GM12878 (cell line): ENCODE data around the gene VNN1. TPM values are rescaled to one million over a fixed set of nuclear protein-coding genes. Genes with fewer than 3 reads are reported as not detected.

ENCODE experiments used
- ATAC-seq: fragments of 200-7000 bp; cut with Tn5 transposase; 3 replicates; pipeline ENCODE4 v1.9.1; 2020; ENCODE audit warnings: mild to moderate bottlenecking, moderate library complexity
- BruUV-seq: library from RNA; stranded (reverse); fragments of 400-500 nt; replicated peaks from 2 replicates; lab custom pipeline; 2021; lab: Mats Ljungman, UMichigan
- CTCF ChIA-PET: fragments of 300-600 bp; sonication (Branson Sonifier 250); formaldehyde crosslinking; extraction: SDS; loops from one replicate; lab custom pipeline; 2021; ENCODE audit warnings: inconsistent platforms; lab: Yijun Ruan, JAX
- POLR2A ChIA-PET: fragments of 350-600 bp; formaldehyde crosslinking; extraction: SDS; loops from one replicate; lab custom pipeline; 2021; ENCODE audit warnings: inconsistent platforms; lab: Charles Lee
- RAD21 ChIA-PET: fragments of 300-600 bp; sonication (Branson Sonifier 250); formaldehyde crosslinking; loops from one replicate; lab custom pipeline; 2023; ENCODE audit warnings: antibody characterized with exemption; ENCODE audit not compliant: unreplicated experiment; lab: Charles Lee
- SMC1A ChIA-PET: fragments of 300-600 bp; sonication (Branson Sonifier 250); formaldehyde crosslinking; loops from one replicate; lab custom pipeline; 2023; ENCODE audit not compliant: unreplicated experiment, uncharacterized antibody; lab: Charles Lee
- DNase-seq: peaks from one replicate; pipeline ENCODE4 v3.0.0-alpha.2; 2011; ENCODE audit warnings: low read depth, low spot score
- FAIRE-seq: peaks from 3 replicates; lab custom pipeline; 2011; peaks lifted over from hg19 to GRCh38; lab: Jason Lieb, UNC
- H2AFZ ChIP-seq: 2 replicates; pipeline ENCODE4 v1.6.0; 2011; ENCODE audit warnings: low read depth, low read length, control low read depth; ENCODE audit not compliant: control insufficient read depth
- H3K27ac ChIP-seq: 2 replicates; pipeline ENCODE4 v1.5.1; 2011; ENCODE audit warnings: control low read depth; ENCODE audit not compliant: control insufficient read depth, insufficient read depth
- H3K27me3 ChIP-seq, 2 experiments: replicated peaks in 1 of 2; 2 replicates each; pipeline versions ENCODE4 v1.6.0 to v1.6.1; 2011; ENCODE audit warnings: low read length in 1 of 2; ENCODE audit not compliant: control insufficient read depth in 2 of 2, insufficient read depth in 2 of 2
- H3K36me3 ChIP-seq, 2 experiments: 2 replicates each; pipeline ENCODE4 v1.5.1; 2011; ENCODE audit warnings: low read length in 1 of 2; ENCODE audit not compliant: control insufficient read depth in 2 of 2, insufficient read depth in 2 of 2
- H3K4me1 ChIP-seq: 2 replicates; pipeline ENCODE4 v1.6.1; 2011; ENCODE audit warnings: mild to moderate bottlenecking, low read length, moderate library complexity, mixed read lengths; ENCODE audit not compliant: control insufficient read depth, insufficient read depth
- H3K4me2 ChIP-seq: 2 replicates; pipeline ENCODE4 v1.6.0; 2011; ENCODE audit warnings: control low read depth; ENCODE audit not compliant: control insufficient read depth, insufficient read depth
- H3K4me3 ChIP-seq: fragments of 200-600 bp; sonication (generic); 2 replicates; pipeline ENCODE4 v1.5.1; 2016
- H3K79me2 ChIP-seq: 2 replicates; pipeline ENCODE4 v1.6.0; 2011; ENCODE audit warnings: low read length; ENCODE audit not compliant: control insufficient read depth, insufficient read depth
- H3K9ac ChIP-seq: 2 replicates; pipeline ENCODE4 v1.8.0; 2011; ENCODE audit warnings: low read length, control low read depth, mixed read lengths; ENCODE audit not compliant: control insufficient read depth, insufficient read depth
- H3K9me3 ChIP-seq: replicated peaks from 3 replicates; pipeline ENCODE4 v1.5.1; 2011; ENCODE audit warnings: mild to moderate bottlenecking, low read length; ENCODE audit not compliant: control insufficient read depth, insufficient read depth
- H4K20me1 ChIP-seq: 2 replicates; pipeline ENCODE4 v1.6.0; 2011; ENCODE audit not compliant: control insufficient read depth, insufficient read depth
- BCL11A ChIP-seq: IDR thresholded peaks from 2 replicates; pipeline ENCODE4 v1.6.1; 2011; ENCODE audit warnings: low read depth, low read length
- CBFB ChIP-seq: IDR thresholded peaks from 2 replicates; pipeline ENCODE4 v1.6.1; 2016; ENCODE audit warnings: antibody characterized with exemption, low read depth
- CEBPB ChIP-seq, 2 experiments: fragments of 150-350 bp in 1 of 2; IDR thresholded peaks; 2 replicates each; pipeline ENCODE4 v1.6.1; 2012 to 2014; ENCODE audit warnings: low read depth in 2 of 2, low read length in 2 of 2, borderline replicate concordance in 1 of 2, inconsistent platforms in 1 of 2
- EED ChIP-seq: sonication (generic); IDR thresholded peaks from 2 replicates; pipeline ENCODE4 v1.6.1; 2016; ENCODE audit warnings: antibody characterized with exemption, low read depth
- GABPA ChIP-seq: IDR thresholded peaks from 2 replicates; pipeline ENCODE4 v1.6.1; 2014; ENCODE audit warnings: antibody characterized with exemption, low read depth, mild to moderate bottlenecking, inconsistent platforms
- JUNB ChIP-seq: IDR thresholded peaks from 2 replicates; pipeline ENCODE4 v1.6.1; 2016; ENCODE audit warnings: antibody characterized with exemption, mild to moderate bottlenecking
- MEF2A ChIP-seq: IDR thresholded peaks from 2 replicates; pipeline ENCODE4 v1.6.1; 2011; ENCODE audit warnings: low read depth, mild to moderate bottlenecking, low read length, moderate library complexity; ENCODE audit not compliant: insufficient read depth
- MTA3 ChIP-seq: IDR thresholded peaks from 2 replicates; pipeline ENCODE4 v1.6.1; 2012; ENCODE audit warnings: low read length, inconsistent platforms, borderline replicate concordance
- POU2F2 ChIP-seq: IDR thresholded peaks from 3 replicates; pipeline ENCODE4 v1.6.1; 2011; ENCODE audit warnings: low read depth, mild to moderate bottlenecking, low read length, borderline replicate concordance
- PRDM15 ChIP-seq: fragments of 450-650 bp; formaldehyde crosslinking; IDR thresholded peaks from 2 replicates; pipeline ENCODE4 v1.4.0; 2020; ENCODE audit warnings: mild to moderate bottlenecking, moderate library complexity
- RAD51 ChIP-seq: fragments of 450-650 bp; IDR thresholded peaks from 2 replicates; pipeline ENCODE4 v1.6.1; 2016; ENCODE audit warnings: moderate library complexity, mild to moderate bottlenecking, inconsistent platforms
- RUNX3 ChIP-seq: IDR thresholded peaks from 2 replicates; pipeline ENCODE4 v1.6.1; 2012; ENCODE audit warnings: low read length, inconsistent platforms
- SIN3A ChIP-seq: IDR thresholded peaks from 2 replicates; pipeline ENCODE4 v1.6.1; 2012; ENCODE audit warnings: low read depth, low read length, improper control_type of control experiment
- ZNF24 ChIP-seq: fragments of 450-650 bp; IDR thresholded peaks from 2 replicates; pipeline ENCODE4 v1.6.1; 2017; ENCODE audit warnings: antibody characterized with exemption, mild to moderate bottlenecking
- ZNF622 ChIP-seq: fragments of 450-650 bp; IDR thresholded peaks from 2 replicates; pipeline ENCODE4 v1.6.1; 2017; ENCODE audit warnings: mild to moderate bottlenecking, inconsistent platforms
- WGBS: methylation state at CpG from one replicate; pipeline ENCODE4 v1.1.6; 2016; ENCODE audit warnings: low lambda C conversion rate; ENCODE audit not compliant: insufficient replicate concordance, insufficient coverage; ENCODE audit errors: missing lambda C conversion rate; 5-methylcytosine and 5-hydroxymethylcytosine counted together
- in situ Hi-C: fragments of 300-500 bp; cut with MboI; formaldehyde crosslinking; loops from 9 replicates; pipeline ENCODE4 v1.14.3; 2018; ENCODE audit warnings: mixed read lengths
- intact Hi-C: fragments of 100-400 bp; cut with micrococcal nuclease; formaldehyde crosslinking; loops from one replicate; pipeline ENCODE4 v1.14.2; 2022; ENCODE audit not compliant: unreplicated experiment
- polyA plus RNA-seq, 11 experiments: library from polyadenylated mRNA; depleted of rRNA in 4 of 11; unstranded in 6 of 11; stranded (reverse) in 5 of 11; fragments of >200 nt; fragmentation: Nextera tagmentation in 4 of 11; fragmentation: Illumina TruSeq in 1 of 11; extraction: Ambion mirVana in 4 of 11; extraction: Trizol in 1 of 11; gene quantifications; 1 replicate in 1 of 11; 2 replicates in 10 of 11; pipeline versions ENCODE4 v1.2.1 to v1.2.3, GENCODE V29; 2011 to 2016; ENCODE audit warnings: inconsistent platforms in 2 of 11, missing spikeins in 2 of 11, low read depth in 1 of 11
- total RNA-seq, 4 experiments: library from RNA; depleted of rRNA in 3 of 4; stranded (reverse); fragments of >200 nt in 3 of 4; fragmentation: Illumina TruSeq in 1 of 4; extraction: Trizol in 1 of 4; gene quantifications; 2 replicates each; pipeline versions ENCODE4 v1.2.1 to v1.2.3, GENCODE V29; 2013 to 2021

The VNN1 gene
- total and polyA plus RNA-seq, 10 of the 15 experiments (the other 5 are each of a cell fraction or from before 2014, with no cell fraction given), result not detected

GRCh38 chr6:132725947-132726607 is 12.2 kb upstream of the VNN1 start:
- no peaks in the 10 kb centered on the region for H3K27me3 ChIP-seq
- ChIA-PET RAD21 (no interaction called here), POLR2A (no interaction called here), SMC1A (no interaction called here), CTCF (no interaction called here)
- no peaks in the 10 kb centered on the region for H3K9me3 ChIP-seq
- TF ChIP-seq PRDM15 (CRISPR knock-in tag), result no peak
- TF ChIP-seq JUNB, result no peak
- no peak for TF ChIP-seq SIN3A
- no peak for TF ChIP-seq ZNF622
- TF ChIP-seq POU2F2, result 0 out of 3 replicates have a peak, but pooled peaks have one; percentile 33
- TF ChIP-seq EED, result no peak
- no peak for TF ChIP-seq BCL11A
- TF ChIP-seq CEBPB (IDR thresholded peaks at IDR 0.05; ENCODE audit: borderline replicate concordance in 1 of 2, low read depth in 2 of 2, low read length in 2 of 2), result no peak
- no peak for TF ChIP-seq MTA3
- 0 out of 2 replicates have a peak, but pooled peaks have one; percentile 9 for TF ChIP-seq RUNX3
- TF ChIP-seq GABPA, result no peak
- no peak for TF ChIP-seq RAD51
- TF ChIP-seq MEF2A, result no peak
- no peak for TF ChIP-seq CBFB
- TF ChIP-seq ZNF24, result no peak
- no TSS peak for BruUV-seq
- peak overlapping the region; percentile 18; the same call in 1 of the 2 replicates for H3K4me2 ChIP-seq
- 0 out of 2 replicates have a peak overlapping the region, but pooled peaks have one; percentile 8 for H2AFZ ChIP-seq
- H4K20me1 ChIP-seq, result no peaks in the 10 kb centered on the region
- ATAC-seq (peak; percentile 59), FAIRE-seq (no peak), DNase-seq (no peak)
- no peak overlapping the region for H3K9ac ChIP-seq
- in situ Hi-C loops (no loop called here), intact Hi-C loops (no loop called here)
- peaks cover 7% of the 10 kb centered on the region; the same call in 1 of the 2 replicates for H3K4me1 ChIP-seq
- H3K36me3 ChIP-seq, result no peaks in the 10 kb centered on the region
- no peak overlapping the region for H3K27ac ChIP-seq
- no peak overlapping the region for H3K4me3 ChIP-seq
- 0% methylated on average over 6 of the region's 6 CpGs for WGBS
- no peaks in the 10 kb centered on the region for H3K79me2 ChIP-seq
